Measurements from ENCODE around the gene GLIS1. TPM values are rescaled to one million over a fixed set of nuclear protein-coding genes. Genes with fewer than 3 reads are reported as not detected.

GLIS1 gene
- total and polyA plus RNA-seq, 9 donors: 0.04 to 0.42 (median 0.08) TPM; not detected in 3

- 88% methylated on average over 1 of the region's 1 CpG for WGBS (ENCODE audit: insufficient coverage)
Measured at GRCh38 chr1:53666566-53666965, 72.4 kb downstream of the GLIS1 start.

GRCh38 chr1:53665996-53666395 lies 73.0 kb downstream of the GLIS1 start:
- DNase-seq: no peak
- Histone ChIP-seq H3K9me3 (replicated peaks; ENCODE audit: control insufficient read depth, low read depth, low read length) (no peaks in the 10 kb centered on the region), H3K27me3 (ENCODE audit: control insufficient read depth, insufficient read depth, low read length) (peaks cover 14% of the 10 kb centered on the region), H3K4me1 (ENCODE audit: control insufficient read depth, insufficient read depth, low read length) (no peaks in the 10 kb centered on the region), H3K36me3 (ENCODE audit: control insufficient read depth, insufficient read depth, low read length) (no peaks in the 10 kb centered on the region), H3K27ac (ENCODE audit: low read length) (no peak overlapping the region), H3K4me3 (ENCODE audit: low read length) (no peak overlapping the region)
- 38% methylated on average over 1 of the region's 2 CpGs for WGBS (ENCODE audit: insufficient coverage)

More at GRCh38 chr1:53666566-53666965, 72.4 kb downstream of the GLIS1 start:
- H3K4me3 ChIP-seq (ENCODE audit: low read length): no peak overlapping the region
- no peaks in the 10 kb centered on the region for H3K4me1 ChIP-seq (ENCODE audit: control insufficient read depth, insufficient read depth, low read length)
- H3K36me3 ChIP-seq (ENCODE audit: control insufficient read depth, insufficient read depth, low read length): no peaks in the 10 kb centered on the region
- H3K27ac ChIP-seq (ENCODE audit: low read length): no peak overlapping the region
- no peaks in the 10 kb centered on the region for H3K9me3 ChIP-seq (replicated peaks; ENCODE audit: control insufficient read depth, low read depth, low read length)
- DNase-seq: no peak
- H3K27me3 ChIP-seq (ENCODE audit: control insufficient read depth, insufficient read depth, low read length): peaks cover 14% of the 10 kb centered on the region

DNA sequence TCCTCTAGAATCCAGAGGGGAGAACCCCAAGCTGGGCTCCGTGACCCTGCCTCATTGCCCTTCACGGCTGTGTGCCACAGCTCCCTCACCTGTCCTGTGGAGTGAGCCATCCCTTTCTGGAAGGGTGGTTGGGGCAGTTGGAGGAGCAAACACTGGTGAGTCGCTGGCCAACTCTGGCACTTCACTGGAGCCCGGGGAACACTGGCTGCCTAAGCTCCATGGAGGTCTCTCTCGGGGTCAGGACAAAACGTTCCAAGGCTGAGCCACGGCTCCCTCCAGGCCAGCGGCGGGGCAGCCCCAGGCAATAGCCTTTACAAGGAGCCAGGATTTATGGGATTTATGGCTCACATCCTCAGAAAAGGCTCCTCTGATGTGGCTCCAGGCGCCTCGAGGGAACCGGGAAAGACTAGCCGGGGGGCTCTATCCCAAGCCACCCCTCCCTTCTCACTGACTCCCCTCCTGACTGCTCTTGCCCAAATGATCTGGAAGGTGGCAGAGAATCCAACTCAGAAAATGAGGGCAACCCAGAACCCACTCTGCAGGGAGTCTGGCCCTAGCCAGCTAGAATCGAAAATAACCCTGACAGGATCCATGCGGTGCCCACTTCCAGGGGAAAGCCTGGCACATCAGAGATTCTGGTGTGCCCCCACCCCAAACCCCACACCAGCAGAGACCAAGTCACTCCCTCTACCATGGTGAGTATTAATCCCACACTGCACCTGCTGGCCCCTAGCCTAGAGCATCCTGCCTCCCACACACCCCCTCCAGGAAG lies 75.2 kb downstream of the GLIS1 start:
- peaks cover 16% of the 10 kb centered on the region for H3K27me3 ChIP-seq (ENCODE audit: control insufficient read depth, insufficient read depth, low read length)

DNA sequence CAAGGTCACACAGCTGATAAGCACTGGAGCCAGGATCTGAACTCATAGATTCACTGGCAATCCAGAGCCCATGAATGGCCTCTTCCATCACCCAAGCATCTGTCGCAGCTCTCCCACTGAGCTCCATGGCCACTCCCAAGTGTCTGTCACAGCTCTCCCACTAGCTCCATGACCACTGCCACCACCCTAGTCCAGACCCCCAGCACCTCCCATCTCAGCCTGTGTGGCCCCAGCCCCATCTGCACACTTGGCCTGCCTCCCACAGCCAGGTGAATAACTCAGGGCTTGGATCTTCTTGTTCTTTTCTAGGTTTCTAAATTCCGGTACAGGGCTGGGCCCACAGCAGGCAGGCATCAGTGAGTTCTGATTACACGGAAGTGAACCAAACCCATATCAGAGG lies 76.0 kb downstream of the GLIS1 start:
- H3K36me3 ChIP-seq (ENCODE audit: control insufficient read depth, insufficient read depth, low read length): no peaks in the 10 kb centered on the region
- peaks cover 17% of the 10 kb centered on the region for H3K27me3 ChIP-seq (ENCODE audit: control insufficient read depth, insufficient read depth, low read length)
- 83% methylated on average over 3 of the region's 3 CpGs for WGBS (ENCODE audit: insufficient coverage)
- peaks cover 2% of the 10 kb centered on the region for H3K4me1 ChIP-seq (ENCODE audit: control insufficient read depth, insufficient read depth, low read length)
- H3K4me3 ChIP-seq (ENCODE audit: low read length): no peak overlapping the region
- no peak for DNase-seq
- H3K27ac ChIP-seq (ENCODE audit: low read length): no peak overlapping the region
- no peaks in the 10 kb centered on the region for H3K9me3 ChIP-seq (replicated peaks; ENCODE audit: control insufficient read depth, low read depth, low read length)

More for the DNA sequence above, 75.2 kb downstream of the GLIS1 start:
- no peak for DNase-seq
- Histone ChIP-seq H3K4me1 (ENCODE audit: control insufficient read depth, insufficient read depth, low read length) (no peaks in the 10 kb centered on the region), H3K36me3 (ENCODE audit: control insufficient read depth, insufficient read depth, low read length) (no peaks in the 10 kb centered on the region), H3K27ac (ENCODE audit: low read length) (no peak overlapping the region), H3K9me3 (replicated peaks; ENCODE audit: control insufficient read depth, low read depth, low read length) (no peaks in the 10 kb centered on the region), H3K4me3 (ENCODE audit: low read length) (no peak overlapping the region)
- 35% methylated on average over 15 of the region's 15 CpGs for WGBS (ENCODE audit: insufficient coverage)

DNA sequence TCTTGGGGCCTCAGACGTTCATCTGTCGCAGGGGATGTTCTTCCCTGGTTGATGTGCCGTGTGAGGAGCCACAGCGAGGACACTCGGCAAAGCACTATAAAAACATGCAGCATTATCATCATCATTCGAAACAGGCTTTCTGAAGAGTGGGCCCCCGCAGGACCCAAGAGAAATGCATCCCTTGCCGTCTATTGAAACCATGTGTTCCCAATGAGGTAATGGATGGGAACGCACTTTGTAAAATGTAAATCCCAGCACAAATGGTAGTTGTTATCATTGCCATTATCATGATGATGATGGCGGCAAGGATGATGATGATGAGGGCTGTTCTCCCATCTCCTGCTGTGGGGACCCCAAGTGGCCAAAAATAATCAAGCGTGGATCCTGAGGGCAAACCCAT lies 76.8 kb downstream of the GLIS1 start:
- WGBS (ENCODE audit: insufficient coverage): 23% methylated on average over 4 of the region's 11 CpGs
- no peaks in the 10 kb centered on the region for H3K9me3 ChIP-seq (replicated peaks; ENCODE audit: control insufficient read depth, low read depth, low read length)
- H3K36me3 ChIP-seq (ENCODE audit: control insufficient read depth, insufficient read depth, low read length): no peaks in the 10 kb centered on the region
- H3K4me3 ChIP-seq (ENCODE audit: low read length): no peak overlapping the region
- H3K27ac ChIP-seq (ENCODE audit: low read length): no peak overlapping the region
- peaks cover 2% of the 10 kb centered on the region for H3K4me1 ChIP-seq (ENCODE audit: control insufficient read depth, insufficient read depth, low read length)
- peaks cover 18% of the 10 kb centered on the region for H3K27me3 ChIP-seq (ENCODE audit: control insufficient read depth, insufficient read depth, low read length)
- no peak for DNase-seq

- Histone ChIP-seq H3K9me3 (replicated peaks; ENCODE audit: control insufficient read depth, low read depth, low read length) (no peaks in the 10 kb centered on the region), H3K36me3 (ENCODE audit: control insufficient read depth, insufficient read depth, low read length) (no peaks in the 10 kb centered on the region), H3K4me1 (ENCODE audit: control insufficient read depth, insufficient read depth, low read length) (peaks cover 2% of the 10 kb centered on the region), H3K27ac (ENCODE audit: low read length) (no peak overlapping the region), H3K27me3 (ENCODE audit: control insufficient read depth, insufficient read depth, low read length) (peaks cover 18% of the 10 kb centered on the region), H3K4me3 (ENCODE audit: low read length) (no peak overlapping the region)
- no peak for DNase-seq
- WGBS (ENCODE audit: insufficient coverage): 73% methylated on average over 3 of the region's 8 CpGs
Measured at GRCh38 chr1:53661496-53661895, 77.5 kb downstream of the GLIS1 start.

GRCh38 chr1:53660666-53661065 lies 78.3 kb downstream of the GLIS1 start:
- Histone ChIP-seq H3K4me1 (ENCODE audit: control insufficient read depth, insufficient read depth, low read length) (peaks cover 2% of the 10 kb centered on the region), H3K27me3 (ENCODE audit: control insufficient read depth, insufficient read depth, low read length) (peaks cover 20% of the 10 kb centered on the region), H3K9me3 (replicated peaks; ENCODE audit: control insufficient read depth, low read depth, low read length) (no peaks in the 10 kb centered on the region), H3K36me3 (ENCODE audit: control insufficient read depth, insufficient read depth, low read length) (no peaks in the 10 kb centered on the region), H3K4me3 (ENCODE audit: low read length) (no peak overlapping the region), H3K27ac (ENCODE audit: low read length) (no peak overlapping the region)
- no peak for DNase-seq
- 50% methylated on average over 3 of the region's 3 CpGs for WGBS (ENCODE audit: insufficient coverage)

GRCh38 chr1:53659436-53659835 lies 79.5 kb downstream of the GLIS1 start:
- Histone ChIP-seq H3K4me1 (ENCODE audit: control insufficient read depth, insufficient read depth, low read length) (peaks cover 2% of the 10 kb centered on the region), H3K36me3 (ENCODE audit: control insufficient read depth, insufficient read depth, low read length) (no peaks in the 10 kb centered on the region), H3K27ac (ENCODE audit: low read length) (no peak overlapping the region), H3K4me3 (ENCODE audit: low read length) (no peak overlapping the region), H3K27me3 (ENCODE audit: control insufficient read depth, insufficient read depth, low read length) (peaks cover 20% of the 10 kb centered on the region), H3K9me3 (replicated peaks; ENCODE audit: control insufficient read depth, low read depth, low read length) (no peaks in the 10 kb centered on the region)
- no peak for DNase-seq
- no CpG with 5 or more reads among the region's 2 CpGs for WGBS (ENCODE audit: insufficient coverage)

DNA sequence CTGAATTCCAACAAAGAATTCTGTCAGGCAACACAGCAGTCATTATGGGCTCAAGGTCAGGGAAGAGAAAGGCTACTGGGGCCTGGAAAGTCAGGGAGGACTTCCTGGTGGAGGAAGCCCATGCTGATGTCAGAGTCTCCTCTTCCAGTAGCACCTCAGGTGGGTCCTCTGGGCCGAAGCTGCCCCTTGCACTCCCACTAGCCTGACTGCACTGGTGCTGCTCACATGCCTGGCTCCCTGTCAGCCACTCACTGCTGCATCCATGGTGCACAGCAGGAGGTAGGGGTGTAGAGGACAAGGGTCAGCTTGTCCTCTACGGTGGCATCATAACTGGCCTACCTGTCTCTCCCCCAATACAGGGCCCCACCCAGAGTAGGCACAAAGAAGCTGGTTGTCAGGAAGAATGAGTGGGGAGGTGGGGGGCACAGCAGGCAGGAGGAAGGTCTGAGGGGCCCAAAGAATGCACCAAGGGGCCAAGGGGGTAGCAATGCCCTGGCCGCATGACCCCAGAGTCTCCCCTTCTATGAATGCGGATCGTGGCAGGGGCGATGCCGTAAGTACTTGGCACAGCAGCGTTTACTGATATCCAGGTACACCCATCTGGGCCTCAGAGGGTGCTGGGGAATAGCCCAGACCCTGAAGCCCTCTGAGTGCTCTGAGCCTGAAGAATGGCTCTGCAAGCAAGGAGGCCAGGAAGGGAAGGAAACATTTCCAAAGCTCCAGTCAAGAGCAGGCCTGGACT lies 80.3 kb downstream of the GLIS1 start:
- Histone ChIP-seq H3K36me3 (ENCODE audit: control insufficient read depth, insufficient read depth, low read length) (no peaks in the 10 kb centered on the region), H3K27me3 (ENCODE audit: control insufficient read depth, insufficient read depth, low read length) (peaks cover 15% of the 10 kb centered on the region), H3K4me3 (ENCODE audit: low read length) (no peak overlapping the region), H3K9me3 (replicated peaks; ENCODE audit: control insufficient read depth, low read depth, low read length) (no peaks in the 10 kb centered on the region), H3K27ac (ENCODE audit: low read length) (no peak overlapping the region), H3K4me1 (ENCODE audit: control insufficient read depth, insufficient read depth, low read length) (peaks cover 2% of the 10 kb centered on the region)
- 63% methylated on average over 6 of the region's 8 CpGs for WGBS (ENCODE audit: insufficient coverage)
- DNase-seq: no peak

- peaks cover 2% of the 10 kb centered on the region for H3K4me1 ChIP-seq (ENCODE audit: control insufficient read depth, insufficient read depth, low read length)
- no peaks in the 10 kb centered on the region for H3K9me3 ChIP-seq (replicated peaks; ENCODE audit: control insufficient read depth, low read depth, low read length)
- WGBS (ENCODE audit: insufficient coverage): 93% methylated on average over 1 of the region's 1 CpG
Measured at GRCh38 chr1:53657891-53658396, 81.0 kb downstream of the GLIS1 start.

More at GRCh38 chr1:53657891-53658396, 81.0 kb downstream of the GLIS1 start:
- Histone ChIP-seq H3K36me3 (ENCODE audit: control insufficient read depth, insufficient read depth, low read length) (no peaks in the 10 kb centered on the region), H3K27me3 (ENCODE audit: control insufficient read depth, insufficient read depth, low read length) (peaks cover 9% of the 10 kb centered on the region), H3K27ac (ENCODE audit: low read length) (no peak overlapping the region), H3K4me3 (ENCODE audit: low read length) (no peak overlapping the region)
- no peak for DNase-seq
